ENCODE measurements around the gene RFWD3.
"Not testable (repeated sequence)": the region's sequence is repeated elsewhere in the genome, so short reads cannot be mapped to it uniquely, and the experiment has no call there.

The RFWD3 gene

GRCh38 chr16:74679983-74680382 is 13.3 kb upstream of the RFWD3 start:
- TF ChIP-seq EZH2phosphoT487 (IDR thresholded peaks at IDR 0.05; ENCODE audit: low read length) (no peak), CTCF (IDR thresholded peaks at IDR 0.05; ENCODE audit: low read length) (no peak), EZH2 (optimal IDR thresholded peaks at IDR 0.05; ENCODE audit: low read depth, low read length) (no peak)
- no peak overlapping the region for H2AFZ ChIP-seq (ENCODE audit: low read length)
- H3K9ac ChIP-seq (ENCODE audit: low read length): no peak overlapping the region
- no peaks in the 10 kb centered on the region for H3K4me1 ChIP-seq (ENCODE audit: low read length)
- H3K4me3 ChIP-seq (ENCODE audit: low read length): no peak overlapping the region
- no peaks in the 10 kb centered on the region for H3F3A ChIP-seq (ENCODE audit: insufficient read depth, low read length)
- H3K79me2 ChIP-seq (ENCODE audit: low read length): no peaks in the 10 kb centered on the region
- H3K9me3 ChIP-seq (replicated peaks; ENCODE audit: insufficient read depth, low read length): no peaks in the 10 kb centered on the region
- no peaks in the 10 kb centered on the region for H3K27me3 ChIP-seq (replicated peaks; ENCODE audit: insufficient read depth, low read length)
- no peaks in the 10 kb centered on the region for H4K20me1 ChIP-seq (ENCODE audit: insufficient read depth, low read length)
- no peaks in the 10 kb centered on the region for H3K36me3 ChIP-seq (replicated peaks; ENCODE audit: insufficient read depth, low read length)
- no peak for DNase-seq
- H3K27ac ChIP-seq (ENCODE audit: low read length): no peak overlapping the region
- no peak overlapping the region for H3K4me2 ChIP-seq (ENCODE audit: low read depth, low read length)
- no peaks in the 10 kb centered on the region for H3K9me2 ChIP-seq (replicated peaks; ENCODE audit: insufficient read depth, low read length)

GRCh38 chr16:74677868-74678267 is 11.2 kb upstream of the RFWD3 start:
- Histone ChIP-seq H3K4me1 (ENCODE audit: low read length) (no peaks in the 10 kb centered on the region), H3F3A (ENCODE audit: insufficient read depth, low read length) (no peaks in the 10 kb centered on the region), H3K27ac (ENCODE audit: low read length) (no peak overlapping the region), H3K9me3 (replicated peaks; ENCODE audit: insufficient read depth, low read length) (no peaks in the 10 kb centered on the region), H3K79me2 (ENCODE audit: low read length) (no peaks in the 10 kb centered on the region), H3K27me3 (replicated peaks; ENCODE audit: insufficient read depth, low read length) (no peaks in the 10 kb centered on the region), H3K4me2 (ENCODE audit: low read depth, low read length) (no peak overlapping the region), H4K20me1 (ENCODE audit: insufficient read depth, low read length) (no peaks in the 10 kb centered on the region), H3K36me3 (replicated peaks; ENCODE audit: insufficient read depth, low read length) (no peaks in the 10 kb centered on the region), H3K9ac (ENCODE audit: low read length) (no peak overlapping the region), H3K4me3 (ENCODE audit: low read length) (no peak overlapping the region), H3K9me2 (replicated peaks; ENCODE audit: insufficient read depth, low read length) (no peaks in the 10 kb centered on the region), H2AFZ (ENCODE audit: low read length) (no peak overlapping the region)
- TF ChIP-seq EZH2phosphoT487 (IDR thresholded peaks at IDR 0.05; ENCODE audit: low read length) (no peak), CTCF (IDR thresholded peaks at IDR 0.05; ENCODE audit: low read length) (no peak), EZH2 (optimal IDR thresholded peaks at IDR 0.05; ENCODE audit: low read depth, low read length) (no peak)
- DNase-seq: no peak

- no peaks in the 10 kb centered on the region for H4K20me1 ChIP-seq (ENCODE audit: insufficient read depth, low read length)
- H3K79me2 ChIP-seq (ENCODE audit: low read length): no peaks in the 10 kb centered on the region
- no peak overlapping the region for H3K4me3 ChIP-seq (ENCODE audit: low read length)
- H3K4me1 ChIP-seq (ENCODE audit: low read length): no peaks in the 10 kb centered on the region
- no peaks in the 10 kb centered on the region for H3K36me3 ChIP-seq (replicated peaks; ENCODE audit: insufficient read depth, low read length)
- H3K27ac ChIP-seq (ENCODE audit: low read length): no peak overlapping the region
- no peaks in the 10 kb centered on the region for H3K9me3 ChIP-seq (replicated peaks; ENCODE audit: insufficient read depth, low read length)
- H2AFZ ChIP-seq (ENCODE audit: low read length): no peak overlapping the region
- no peaks in the 10 kb centered on the region for H3F3A ChIP-seq (ENCODE audit: insufficient read depth, low read length)
- DNase-seq: no peak
- no peak overlapping the region for H3K4me2 ChIP-seq (ENCODE audit: low read depth, low read length)
- H3K9ac ChIP-seq (ENCODE audit: low read length): no peak overlapping the region
- H3K9me2 ChIP-seq (replicated peaks; ENCODE audit: insufficient read depth, low read length): no peaks in the 10 kb centered on the region
- no peaks in the 10 kb centered on the region for H3K27me3 ChIP-seq (replicated peaks; ENCODE audit: insufficient read depth, low read length)
- TF ChIP-seq CTCF (IDR thresholded peaks at IDR 0.05; ENCODE audit: low read length) (no peak), EZH2phosphoT487 (IDR thresholded peaks at IDR 0.05; ENCODE audit: low read length) (no peak), EZH2 (optimal IDR thresholded peaks at IDR 0.05; ENCODE audit: low read depth, low read length) (no peak)
Observed at GRCh38 chr16:74673876-74674275, 7.2 kb upstream of the RFWD3 start.

- H3K9ac ChIP-seq (ENCODE audit: low read length); DNase-seq; H3K9me3 ChIP-seq (replicated peaks; ENCODE audit: insufficient read depth, low read length): not testable (repeated sequence)
Observed at GRCh38 chr16:74668877-74669276, 2.2 kb upstream of the RFWD3 start.

More at GRCh38 chr16:74668877-74669276, 2.2 kb upstream of the RFWD3 start:
- not testable (repeated sequence) for H3K27ac ChIP-seq (ENCODE audit: low read length); H2AFZ ChIP-seq (ENCODE audit: low read length); H3F3A ChIP-seq (ENCODE audit: insufficient read depth, low read length); H3K36me3 ChIP-seq (replicated peaks; ENCODE audit: insufficient read depth, low read length); H3K4me1 ChIP-seq (ENCODE audit: low read length); H3K9me2 ChIP-seq (replicated peaks; ENCODE audit: insufficient read depth, low read length); H4K20me1 ChIP-seq (ENCODE audit: insufficient read depth, low read length); H3K4me2 ChIP-seq (ENCODE audit: low read depth, low read length); H3K4me3 ChIP-seq (ENCODE audit: low read length); H3K27me3 ChIP-seq (replicated peaks; ENCODE audit: insufficient read depth, low read length)
- peaks cover 28% of the 10 kb centered on the region for H3K79me2 ChIP-seq (ENCODE audit: low read length)
